ENCODE results near the gene GPATCH4. TPM values are rescaled to one million over a fixed set of nuclear protein-coding genes. Genes with fewer than 3 reads are reported as not detected.

The GPATCH4 gene
- total and polyA plus RNA-seq, 2 of the 4 experiments (the other 2 are of a cell fraction): 32.6 to 41.8 TPM

DNA sequence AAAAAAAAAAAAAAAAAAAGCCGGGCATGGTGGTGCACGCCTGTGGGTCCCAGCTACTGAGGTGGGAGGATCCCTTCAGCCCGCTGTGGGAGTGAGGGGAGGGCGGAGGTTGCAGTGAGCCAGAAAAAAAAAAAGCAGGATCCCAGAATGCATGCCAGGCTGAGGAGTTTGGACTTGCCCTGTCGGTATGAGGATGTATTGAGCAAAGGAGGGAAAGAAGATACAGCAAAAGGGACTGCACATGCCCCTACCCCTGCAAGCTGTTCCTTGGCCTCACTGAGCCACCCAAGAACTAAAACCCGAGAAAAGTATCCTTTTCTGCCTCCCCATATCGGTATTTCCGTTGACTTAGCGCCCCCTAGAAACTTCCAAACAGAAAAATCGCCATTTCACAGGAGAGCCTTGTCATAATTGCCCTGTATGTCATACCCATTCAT, 1.3 kb upstream of the GPATCH4 start:
- Histone ChIP-seq H3K27ac (ENCODE audit: insufficient read depth, low read length) (no peak overlapping the region), H3K9me3 (ENCODE audit: control insufficient read depth, insufficient read depth, low read length) (no peaks in the 10 kb centered on the region), H3K9me1 (ENCODE audit: insufficient read depth, low read length) (peaks cover 14% of the 10 kb centered on the region), H3K79me1 (ENCODE audit: low read depth in 1 of 2, low read length in 2 of 2) (peaks cover 16 to 44% of the 10 kb centered on the region in 2 experiments; a peak in 3 of 4 replicates), H3K14ac (replicated peaks; ENCODE audit: low read depth, low read length) (no peak overlapping the region), H3K4me2 (ENCODE audit: low read depth, low read length) (no peak overlapping the region), H2BK20ac (ENCODE audit: low read depth, low read length) (no peak overlapping the region), H2AK5ac (ENCODE audit: low read depth, low read length) (no peak overlapping the region), H3K4me1 (ENCODE audit: control insufficient read depth, insufficient read depth, low read length) (0 out of 2 replicates have a peak, but pooled peaks cover 4% of the 10 kb centered on the region), H2AFZ (replicated peaks; ENCODE audit: low read length, poor library complexity) (peak overlapping the region; percentile 76), H2BK15ac (ENCODE audit: low read depth, low read length) (no peak overlapping the region), H3K9ac (ENCODE audit: low read depth, low read length) (no peak overlapping the region), H3K36me3 (ENCODE audit: control insufficient read depth, insufficient read depth, low read length) (peaks cover 8% of the 10 kb centered on the region), H2AK9ac (replicated peaks; ENCODE audit: low read depth, low read length, poor library complexity) (no peak overlapping the region), H3K56ac (ENCODE audit: extremely low read depth, insufficient read depth, low read length) (no peak overlapping the region), H3K23ac (ENCODE audit: low read depth, low read length) (no peak overlapping the region), H2BK5ac (ENCODE audit: low read depth, low read length, poor library complexity, severe bottlenecking) (no peak overlapping the region), H4K20me1 (ENCODE audit: insufficient read depth, low read length) (no peaks in the 10 kb centered on the region), H2BK120ac (ENCODE audit: low read depth, low read length) (no peak overlapping the region), H4K91ac (ENCODE audit: insufficient read depth, low read depth, low read length) (no peak overlapping the region), H3K18ac (ENCODE audit: low read depth, low read length) (no peak overlapping the region), H4K5ac (ENCODE audit: low read depth, low read length) (no peak overlapping the region), H3K4ac (ENCODE audit: low read depth, low read length) (no peak overlapping the region), H3K4me3 (ENCODE audit: insufficient read depth, low read depth, low read length) (no peak overlapping the region), H3K27me3 (ENCODE audit: control insufficient read depth, insufficient read depth, low read length) (peaks cover 1% of the 10 kb centered on the region; the same call in 1 of the 2 replicates), H4K8ac (ENCODE audit: low read depth in 2 of 2, low read length in 2 of 2) (peak overlapping the region; percentile 49 to 78; a peak in 2 of 4 replicates)
- ATAC-seq (ENCODE audit: low read depth) (no peak), DNase-seq (no peak)
- in situ Hi-C loops (cut with MboI; ENCODE audit: low sequenced_read_pairs) (no loop called here), intact Hi-C loops (cut with micrococcal nuclease) (no loop called here), dilution Hi-C loops (cut with HindIII; ENCODE audit: low sequenced_read_pairs, unreplicated experiment) (no loop called here)
- POLR2A ChIA-PET (ENCODE audit: unreplicated experiment): no interaction called here
- WGBS, 2 experiments (ENCODE audit: extremely low coverage in 2 of 2, insufficient read length in 1 of 2): 0% methylated on average over 4 of the region's 10 CpGs; no CpG with 5 or more reads in 1 of the 2 experiments
- no TSS peak for BruUV-seq (replicated peaks)
- no peak for TF ChIP-seq POLR2A (IDR thresholded peaks at IDR 0.05; ENCODE audit: low read depth, low read length)
- TF ChIP-seq, protein P1, sequence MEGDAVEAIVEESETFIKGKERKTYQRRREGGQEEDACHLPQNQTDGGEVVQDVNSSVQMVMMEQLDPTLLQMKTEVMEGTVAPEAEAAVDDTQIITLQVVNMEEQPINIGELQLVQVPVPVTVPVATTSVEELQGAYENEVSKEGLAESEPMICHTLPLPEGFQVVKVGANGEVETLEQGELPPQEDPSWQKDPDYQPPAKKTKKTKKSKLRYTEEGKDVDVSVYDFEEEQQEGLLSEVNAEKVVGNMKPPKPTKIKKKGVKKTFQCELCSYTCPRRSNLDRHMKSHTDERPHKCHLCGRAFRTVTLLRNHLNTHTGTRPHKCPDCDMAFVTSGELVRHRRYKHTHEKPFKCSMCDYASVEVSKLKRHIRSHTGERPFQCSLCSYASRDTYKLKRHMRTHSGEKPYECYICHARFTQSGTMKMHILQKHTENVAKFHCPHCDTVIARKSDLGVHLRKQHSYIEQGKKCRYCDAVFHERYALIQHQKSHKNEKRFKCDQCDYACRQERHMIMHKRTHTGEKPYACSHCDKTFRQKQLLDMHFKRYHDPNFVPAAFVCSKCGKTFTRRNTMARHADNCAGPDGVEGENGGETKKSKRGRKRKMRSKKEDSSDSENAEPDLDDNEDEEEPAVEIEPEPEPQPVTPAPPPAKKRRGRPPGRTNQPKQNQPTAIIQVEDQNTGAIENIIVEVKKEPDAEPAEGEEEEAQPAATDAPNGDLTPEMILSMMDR (conservative IDR thresholded peaks at IDR 0.05; ENCODE audit: low read depth, low read length): peak; percentile 36
- CTCF ChIA-PET: interaction anchor here (0.7 to 1.0 kb wide), 2 partner anchors 11 to 157 kb away, joined by 3 to 4 read pairs; partner anchors contain the start of gene NAXE

Measured in IMR-90 (cell line).